Neural progenitor cell (in vitro differentiated cells): ENCODE measurements around the gene HS3ST4. TPM values are rescaled to one million over a fixed set of nuclear protein-coding genes. Genes with fewer than 3 reads are reported as not detected.

Source experiments
- DNase-seq: peaks from one replicate; pipeline ENCODE4 v3.0.0-alpha.2; 2016; ENCODE audit warnings: low spot score
- H2AFZ ChIP-seq: fragments of 200-600 bp; sonication (generic); replicated peaks from 2 replicates; pipeline ENCODE4 v1.6.1; 2016; ENCODE audit warnings: antibody characterized with exemption
- H3F3A ChIP-seq: fragments of 200-600 bp; sonication (generic); 2 replicates; pipeline ENCODE4 v1.6.1; 2016; ENCODE audit warnings: antibody characterized with exemption, low read depth
- H3K27ac ChIP-seq: fragments of 200-600 bp; sonication (generic); 2 replicates; pipeline ENCODE4 v1.5.1; 2016; ENCODE audit warnings: mild to moderate bottlenecking
- H3K27me3 ChIP-seq: fragments of 200-600 bp; sonication (generic); 2 replicates; pipeline ENCODE4 v1.6.1; 2016; ENCODE audit warnings: mild to moderate bottlenecking, moderate library complexity
- H3K36me3 ChIP-seq: fragments of 200-600 bp; sonication (generic); 2 replicates; pipeline ENCODE4 v1.5.1; 2016
- H3K4me1 ChIP-seq: fragments of 200-600 bp; sonication (generic); 2 replicates; pipeline ENCODE4 v1.6.1; 2016; ENCODE audit warnings: mixed run types
- H3K4me2 ChIP-seq: fragments of 200-600 bp; sonication (generic); 2 replicates; pipeline ENCODE4 v1.6.1; 2016
- H3K4me3 ChIP-seq: fragments of 200-600 bp; sonication (generic); 2 replicates; pipeline ENCODE4 v1.5.1; 2016
- H3K79me2 ChIP-seq: fragments of 200-600 bp; sonication (generic); 2 replicates; pipeline ENCODE4 v1.6.1; 2016; ENCODE audit warnings: low read depth
- H3K9ac ChIP-seq: fragments of 200-600 bp; sonication (generic); 2 replicates; pipeline ENCODE4 v1.6.1; 2016
- H3K9me3 ChIP-seq: fragments of 200-600 bp; sonication (generic); 2 replicates; pipeline ENCODE4 v1.5.1; 2016; ENCODE audit warnings: low read depth
- H4K20me1 ChIP-seq: fragments of 200-600 bp; sonication (generic); 2 replicates; pipeline ENCODE4 v1.6.1; 2016; ENCODE audit warnings: low read depth
- H3K27ac Mint-ChIP-seq: 3 replicates; pipeline ENCODE4 v1.8.0; 2021; ENCODE audit warnings: mixed read lengths
- H3K27me3 Mint-ChIP-seq: 2 replicates; pipeline ENCODE4 v1.8.0; 2022; ENCODE audit warnings: low read depth, mild to moderate bottlenecking, inconsistent platforms, moderate library complexity, mixed read lengths; ENCODE audit not compliant: insufficient read depth
- H3K36me3 Mint-ChIP-seq: 3 replicates; pipeline ENCODE4 v1.8.0; 2021; ENCODE audit warnings: mixed read lengths
- H3K4me1 Mint-ChIP-seq: 3 replicates; pipeline ENCODE4 v1.8.0; 2021; ENCODE audit warnings: mixed read lengths
- H3K4me3 Mint-ChIP-seq: 3 replicates; pipeline ENCODE4 v1.8.0; 2021; ENCODE audit warnings: mild to moderate bottlenecking, moderate library complexity, mixed read lengths
- H3K9me3 Mint-ChIP-seq: 3 replicates; pipeline ENCODE4 v1.8.0; 2020; ENCODE audit warnings: mixed read lengths
- EZH2 ChIP-seq: fragments of 200-600 bp; sonication (generic); IDR thresholded peaks from 2 replicates; pipeline ENCODE4 v1.6.1; 2017; ENCODE audit warnings: antibody characterized with exemption, mild to moderate bottlenecking, moderate library complexity
- EZH2phosphoT487 ChIP-seq: fragments of 200-600 bp; sonication (generic); IDR thresholded peaks from 2 replicates; pipeline ENCODE4 v1.6.1; 2017; ENCODE audit warnings: antibody characterized with exemption
- total RNA-seq: library from RNA; depleted of rRNA; stranded (reverse); fragments of >200 nt; gene quantifications from 2 replicates; pipeline ENCODE4 v1.2.3, GENCODE V29; 2015; ENCODE audit warnings: low replicate concordance
- TF ChIP-seq, protein P1 (sequence below): fragments of 200-600 bp; sonication (generic); IDR thresholded peaks from 2 replicates; pipeline ENCODE4 v1.5.1; 2017; ENCODE audit warnings: antibody characterized with exemption, mild to moderate bottlenecking

The HS3ST4 gene
- total RNA-seq, 1 donor from 2014 or later, result 2.5 TPM

DNA sequence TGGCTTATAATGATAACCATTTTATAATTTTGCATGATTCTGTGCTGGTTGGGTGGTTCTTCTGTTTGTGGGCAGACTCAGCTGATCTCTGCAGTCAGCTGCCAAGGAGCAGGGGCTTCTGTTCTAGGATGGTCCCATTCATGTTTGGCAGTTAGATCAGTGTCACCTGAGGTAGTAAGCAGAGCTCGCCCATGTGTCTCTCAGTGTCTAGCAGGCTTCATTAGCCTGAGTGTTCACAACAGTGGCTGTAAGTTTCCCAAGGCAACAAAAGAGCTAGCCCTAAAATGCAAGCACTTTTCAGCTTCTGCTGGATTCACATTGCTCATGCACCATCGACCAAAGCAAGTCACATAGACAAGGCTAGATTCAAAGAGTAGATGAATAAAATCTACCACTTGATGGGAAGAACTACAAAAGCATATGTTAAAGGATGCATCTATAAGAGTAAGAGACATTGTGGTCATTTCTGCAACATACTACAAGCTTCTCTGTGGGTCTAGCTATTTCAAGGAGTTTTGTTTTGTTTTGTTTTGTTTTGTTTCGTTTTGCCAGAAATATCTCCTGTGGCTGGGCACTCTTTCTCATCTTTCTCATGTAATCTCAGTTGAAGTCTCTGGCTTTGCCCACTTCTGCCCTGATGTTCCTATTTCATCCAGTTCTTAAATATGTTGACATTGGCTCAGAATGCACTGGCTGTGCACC is 180.8 kb downstream of the HS3ST4 start:
- Histone ChIP-seq H3K9me3 (no peaks in the 10 kb centered on the region), H4K20me1 (no peaks in the 10 kb centered on the region), H3K9ac (no peak overlapping the region), H3K4me3 (no peak overlapping the region), H3K79me2 (no peaks in the 10 kb centered on the region), H3K4me2 (no peak overlapping the region), H2AFZ (no peak overlapping the region), H3K4me1 (peaks cover 16% of the 10 kb centered on the region), H3K27me3 (no peaks in the 10 kb centered on the region), H3K36me3 (no peaks in the 10 kb centered on the region), H3F3A (no peaks in the 10 kb centered on the region), H3K27ac (no peak overlapping the region)
- peaks cover 27% of the 10 kb centered on the region for H3K4me1 Mint-ChIP-seq
- no peak for DNase-seq
- TF ChIP-seq EZH2, result no peak
- TF ChIP-seq, protein P1, sequence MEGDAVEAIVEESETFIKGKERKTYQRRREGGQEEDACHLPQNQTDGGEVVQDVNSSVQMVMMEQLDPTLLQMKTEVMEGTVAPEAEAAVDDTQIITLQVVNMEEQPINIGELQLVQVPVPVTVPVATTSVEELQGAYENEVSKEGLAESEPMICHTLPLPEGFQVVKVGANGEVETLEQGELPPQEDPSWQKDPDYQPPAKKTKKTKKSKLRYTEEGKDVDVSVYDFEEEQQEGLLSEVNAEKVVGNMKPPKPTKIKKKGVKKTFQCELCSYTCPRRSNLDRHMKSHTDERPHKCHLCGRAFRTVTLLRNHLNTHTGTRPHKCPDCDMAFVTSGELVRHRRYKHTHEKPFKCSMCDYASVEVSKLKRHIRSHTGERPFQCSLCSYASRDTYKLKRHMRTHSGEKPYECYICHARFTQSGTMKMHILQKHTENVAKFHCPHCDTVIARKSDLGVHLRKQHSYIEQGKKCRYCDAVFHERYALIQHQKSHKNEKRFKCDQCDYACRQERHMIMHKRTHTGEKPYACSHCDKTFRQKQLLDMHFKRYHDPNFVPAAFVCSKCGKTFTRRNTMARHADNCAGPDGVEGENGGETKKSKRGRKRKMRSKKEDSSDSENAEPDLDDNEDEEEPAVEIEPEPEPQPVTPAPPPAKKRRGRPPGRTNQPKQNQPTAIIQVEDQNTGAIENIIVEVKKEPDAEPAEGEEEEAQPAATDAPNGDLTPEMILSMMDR, result no peak
- H3K27me3 Mint-ChIP-seq, result peaks cover 3% of the 10 kb centered on the region
- no peak overlapping the region for H3K4me3 Mint-ChIP-seq
- H3K36me3 Mint-ChIP-seq, result no peaks in the 10 kb centered on the region
- H3K27ac Mint-ChIP-seq, result no peak overlapping the region
- H3K9me3 Mint-ChIP-seq, result no peaks in the 10 kb centered on the region

DNA sequence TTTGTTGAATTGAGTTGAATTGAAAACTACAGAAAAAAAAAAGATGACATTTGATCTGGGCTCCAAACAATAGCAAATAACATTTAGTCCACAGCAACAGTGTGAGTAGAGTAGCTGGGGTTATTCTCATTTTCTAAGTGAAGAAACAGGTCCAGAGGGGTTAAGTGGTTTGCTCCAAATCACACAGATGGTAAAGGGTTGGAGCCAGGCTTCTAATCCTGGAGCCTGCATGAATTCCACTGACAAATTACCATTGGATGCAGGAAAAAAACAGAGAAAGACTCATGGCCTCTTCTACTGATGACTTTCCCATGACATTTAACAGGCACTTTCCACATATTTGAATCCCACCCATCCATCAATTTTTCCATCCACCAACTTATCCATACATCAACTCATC is 182.4 kb downstream of the HS3ST4 start:
- no peak overlapping the region for H3K27ac ChIP-seq
- no peaks in the 10 kb centered on the region for H4K20me1 ChIP-seq
- H3K4me1 Mint-ChIP-seq, result peaks cover 11% of the 10 kb centered on the region
- no peaks in the 10 kb centered on the region for H3K79me2 ChIP-seq
- H3K9ac ChIP-seq, result no peak overlapping the region
- no peak for DNase-seq
- TF ChIP-seq EZH2 (no peak), EZH2phosphoT487 (no peak)
- no peaks in the 10 kb centered on the region for H3K36me3 Mint-ChIP-seq
- peaks cover 2% of the 10 kb centered on the region for H3K27me3 Mint-ChIP-seq
- H3K27me3 ChIP-seq, result no peaks in the 10 kb centered on the region
- H3K4me2 ChIP-seq, result no peak overlapping the region
- no peaks in the 10 kb centered on the region for H3K4me1 ChIP-seq
- no peak overlapping the region for H2AFZ ChIP-seq
- no peak overlapping the region for H3K27ac Mint-ChIP-seq
- no peaks in the 10 kb centered on the region for H3F3A ChIP-seq
- no peak overlapping the region for H3K4me3 Mint-ChIP-seq
- no peaks in the 10 kb centered on the region for H3K9me3 Mint-ChIP-seq
- no peaks in the 10 kb centered on the region for H3K36me3 ChIP-seq
- no peak overlapping the region for H3K4me3 ChIP-seq
- H3K9me3 ChIP-seq, result no peaks in the 10 kb centered on the region

DNA sequence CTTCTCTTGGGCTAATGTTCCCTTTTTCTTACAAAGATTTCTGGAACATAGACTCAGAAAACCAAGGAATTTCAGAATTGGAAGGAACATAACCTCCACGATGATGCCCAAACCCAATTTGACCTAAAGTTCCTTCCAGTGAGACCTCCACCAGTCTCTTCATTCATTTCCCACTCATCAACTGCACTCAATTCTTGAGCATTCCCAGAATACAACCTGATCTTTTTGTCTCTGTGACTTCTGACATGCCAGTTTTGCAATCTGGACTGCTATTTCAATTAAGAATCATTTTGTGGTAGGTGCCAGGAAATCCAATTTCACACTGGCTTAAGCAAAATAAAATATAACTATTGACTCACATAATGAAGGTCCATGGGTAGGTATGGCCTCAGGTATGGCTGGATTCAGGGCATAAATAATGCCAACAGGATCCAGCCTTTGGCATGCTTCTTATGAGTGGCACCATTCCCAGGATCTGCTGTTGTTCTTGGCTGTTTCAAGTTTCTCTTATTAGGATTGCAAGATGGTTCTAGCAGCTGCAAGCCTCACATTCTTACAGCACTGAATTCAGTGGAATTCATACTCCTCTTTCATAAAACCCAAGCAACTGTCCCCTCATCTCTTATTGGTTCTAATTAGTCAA is 184.3 kb downstream of the HS3ST4 start:
- Histone ChIP-seq H3K4me1 (no peaks in the 10 kb centered on the region), H3K9me3 (no peaks in the 10 kb centered on the region), H3K27ac (no peak overlapping the region), H3K36me3 (no peaks in the 10 kb centered on the region), H3K79me2 (no peaks in the 10 kb centered on the region), H2AFZ (no peak overlapping the region), H3K27me3 (no peaks in the 10 kb centered on the region), H4K20me1 (no peaks in the 10 kb centered on the region), H3K4me2 (no peak overlapping the region), H3K4me3 (no peak overlapping the region), H3K9ac (no peak overlapping the region), H3F3A (no peaks in the 10 kb centered on the region)
- Mint-ChIP-seq H3K4me1 (peaks cover 8% of the 10 kb centered on the region), H3K9me3 (no peaks in the 10 kb centered on the region), H3K36me3 (no peaks in the 10 kb centered on the region), H3K27ac (no peak overlapping the region), H3K27me3 (no peaks in the 10 kb centered on the region), H3K4me3 (no peak overlapping the region)
- no peak for DNase-seq
- TF ChIP-seq EZH2phosphoT487, result no peak
- TF ChIP-seq, protein P1, result no peak

DNA sequence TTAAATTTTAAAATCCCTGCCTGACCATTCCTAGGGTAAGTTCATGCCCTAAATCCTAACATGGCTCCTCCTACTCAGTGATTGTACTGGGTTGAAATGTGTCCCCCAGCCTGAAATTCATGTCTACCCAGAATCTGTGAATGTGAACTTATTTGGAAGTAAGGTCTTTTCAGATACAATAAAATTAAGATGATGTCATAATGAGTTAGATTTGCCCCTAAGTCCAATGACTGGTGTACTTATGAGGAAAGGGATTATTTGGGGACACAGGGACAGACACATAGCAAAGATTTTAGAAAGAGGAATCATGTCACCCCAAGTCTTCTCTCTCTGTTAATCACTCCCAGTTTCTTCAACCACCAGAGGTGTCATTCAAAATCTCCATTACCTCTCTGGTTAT is 185.3 kb downstream of the HS3ST4 start:
- Histone ChIP-seq H3K4me2 (no peak overlapping the region), H3K9me3 (no peaks in the 10 kb centered on the region), H3K9ac (no peak overlapping the region), H4K20me1 (no peaks in the 10 kb centered on the region), H2AFZ (no peak overlapping the region), H3K79me2 (no peaks in the 10 kb centered on the region), H3F3A (no peaks in the 10 kb centered on the region), H3K36me3 (no peaks in the 10 kb centered on the region), H3K4me1 (no peaks in the 10 kb centered on the region), H3K27me3 (no peaks in the 10 kb centered on the region), H3K4me3 (no peak overlapping the region), H3K27ac (no peak overlapping the region)
- no peaks in the 10 kb centered on the region for H3K9me3 Mint-ChIP-seq
- no peak overlapping the region for H3K4me3 Mint-ChIP-seq
- no peaks in the 10 kb centered on the region for H3K27me3 Mint-ChIP-seq
- H3K36me3 Mint-ChIP-seq, result no peaks in the 10 kb centered on the region
- no peak for TF ChIP-seq EZH2
- TF ChIP-seq, protein P1, result no peak
- TF ChIP-seq EZH2phosphoT487, result no peak
- no peak overlapping the region for H3K27ac Mint-ChIP-seq
- peaks cover 8% of the 10 kb centered on the region for H3K4me1 Mint-ChIP-seq
- DNase-seq, result no peak
